BLaER1 (cell line): ENCODE measurements around the gene HOXA13.

Experiments used
- H3K27ac ChIP-seq: shearing (Covaris generic); formaldehyde crosslinking; 2 replicates; pipeline ENCODE4 v1.8.1; 2022
- H3K27me3 ChIP-seq: shearing (Covaris generic); formaldehyde crosslinking; 2 replicates; pipeline ENCODE4 v1.8.1; 2022
- H3K36me3 ChIP-seq: shearing (Covaris generic); formaldehyde crosslinking; 2 replicates; pipeline ENCODE4 v1.8.1; 2022
- H3K4me1 ChIP-seq: shearing (Covaris generic); formaldehyde crosslinking; 2 replicates; pipeline ENCODE4 v1.8.1; 2022
- H3K4me2 ChIP-seq: shearing (Covaris generic); formaldehyde crosslinking; 2 replicates; pipeline ENCODE4 v1.8.1; 2022
- H3K4me3 ChIP-seq: shearing (Covaris generic); formaldehyde crosslinking; 2 replicates; pipeline ENCODE4 v1.8.1; 2022
- H3K9ac ChIP-seq: shearing (Covaris generic); formaldehyde crosslinking; 2 replicates; pipeline ENCODE4 v1.8.1; 2022
- H3K9me3 ChIP-seq: shearing (Covaris generic); formaldehyde crosslinking; 2 replicates; pipeline ENCODE4 v1.8.1; 2022
- H4K20me1 ChIP-seq: shearing (Covaris generic); formaldehyde crosslinking; 2 replicates; pipeline ENCODE4 v1.8.1; 2022
- Cebpa-rat ChIP-seq: shearing (Covaris generic); IDR thresholded peaks from 2 replicates; pipeline ENCODE4 v1.8.1; 2022

Gene HOXA13

DNA sequence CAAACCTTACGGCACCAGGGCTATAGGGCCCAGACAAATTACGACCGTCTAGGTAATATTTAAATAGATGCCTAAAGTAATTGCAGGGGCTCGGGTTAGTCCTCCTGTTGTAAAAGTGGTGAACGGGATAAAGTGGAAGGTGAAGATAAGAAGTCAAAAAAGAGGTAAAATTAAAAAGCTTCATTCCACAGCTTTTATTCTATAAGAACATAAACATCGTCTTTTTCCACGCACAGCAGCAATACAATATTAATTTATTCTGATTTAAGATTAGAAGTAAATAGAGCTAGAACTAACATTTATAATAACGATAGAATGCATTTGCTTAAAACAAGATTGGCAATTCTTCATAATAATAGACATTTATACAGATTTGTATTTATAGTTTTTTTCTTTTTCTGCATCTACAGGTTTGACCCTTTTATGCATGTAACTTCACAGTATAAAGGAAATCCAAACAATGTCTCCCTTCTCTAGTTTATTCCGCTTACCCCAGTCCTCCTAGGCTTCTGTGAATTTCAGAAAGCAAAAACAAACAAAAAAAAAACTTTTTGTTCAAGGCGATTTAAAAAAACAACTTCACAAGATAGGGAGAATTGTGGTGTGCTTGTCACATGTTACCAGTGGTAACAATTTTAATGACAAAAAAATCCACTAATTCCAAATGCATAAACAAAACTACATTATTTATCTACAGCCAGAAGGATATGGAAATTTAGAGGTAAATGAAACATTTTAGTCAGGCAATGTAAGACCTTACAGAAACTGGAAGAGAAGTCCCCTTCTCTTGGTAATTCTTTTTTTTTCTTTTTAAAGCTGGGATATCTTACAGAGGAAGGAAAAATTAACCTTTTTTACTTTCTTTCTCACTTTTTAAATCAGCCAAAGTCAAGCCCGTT lies 29.2 kb downstream of the HOXA13 start:
- H3K4me1 ChIP-seq = no peaks in the 10 kb centered on the region
- H4K20me1 ChIP-seq = peaks cover 100% of the 10 kb centered on the region
- H3K9ac ChIP-seq = no peak overlapping the region
- no peaks in the 10 kb centered on the region for H3K36me3 ChIP-seq
- H3K9me3 ChIP-seq = peaks cover 45% of the 10 kb centered on the region
- H3K27ac ChIP-seq = no peak overlapping the region
- no peak overlapping the region for H3K4me2 ChIP-seq
- no peak overlapping the region for H3K4me3 ChIP-seq
- H3K27me3 ChIP-seq = peaks cover 100% of the 10 kb centered on the region
- no peak for TF ChIP-seq Cebpa-rat

DNA sequence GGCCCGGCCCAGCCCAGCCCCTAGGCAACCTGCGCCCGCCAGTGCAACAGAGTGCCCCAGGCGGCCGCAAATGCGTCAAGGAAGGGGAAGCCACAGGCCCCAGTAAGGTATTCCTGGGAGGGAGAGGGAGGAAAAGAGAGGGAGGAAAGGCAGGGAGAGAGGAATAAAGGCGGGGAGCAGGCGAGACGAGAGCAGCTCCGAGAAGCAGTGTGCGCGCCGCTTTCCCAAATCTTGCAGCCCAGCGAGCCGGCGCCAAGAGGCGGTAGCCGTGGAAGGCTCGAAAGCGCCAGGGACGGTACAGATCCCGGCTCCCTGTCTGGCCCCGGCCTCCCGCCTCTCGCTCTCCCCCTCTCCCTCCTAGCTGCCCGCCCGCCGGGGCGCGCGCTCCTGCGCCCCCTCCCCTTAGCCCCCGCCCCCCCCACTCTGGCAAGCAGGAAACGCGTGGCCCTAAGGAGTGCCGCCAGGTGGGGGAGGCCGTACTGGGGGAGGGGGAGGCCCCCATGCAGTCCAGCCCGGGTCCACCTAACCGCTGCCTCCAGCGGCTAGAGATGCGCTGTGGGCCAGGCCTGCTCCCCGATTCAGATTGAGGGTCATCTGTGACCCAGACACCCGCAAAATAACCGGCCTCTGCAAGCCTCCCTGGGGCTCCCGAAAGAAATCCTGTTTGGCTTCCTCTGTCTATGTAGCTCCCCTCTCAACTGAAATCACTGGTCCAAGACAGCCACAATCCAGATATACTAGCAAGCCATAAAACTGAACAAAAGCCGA lies 30.0 kb downstream of the HOXA13 start:
- Histone ChIP-seq H3K4me3 (no peak overlapping the region), H3K9me3 (peaks cover 51% of the 10 kb centered on the region), H3K4me2 (no peak overlapping the region), H3K9ac (no peak overlapping the region), H3K36me3 (no peaks in the 10 kb centered on the region), H3K27me3 (peaks cover 100% of the 10 kb centered on the region), H4K20me1 (peaks cover 100% of the 10 kb centered on the region), H3K27ac (no peak overlapping the region), H3K4me1 (no peaks in the 10 kb centered on the region)
- TF ChIP-seq Cebpa-rat = no peak

DNA sequence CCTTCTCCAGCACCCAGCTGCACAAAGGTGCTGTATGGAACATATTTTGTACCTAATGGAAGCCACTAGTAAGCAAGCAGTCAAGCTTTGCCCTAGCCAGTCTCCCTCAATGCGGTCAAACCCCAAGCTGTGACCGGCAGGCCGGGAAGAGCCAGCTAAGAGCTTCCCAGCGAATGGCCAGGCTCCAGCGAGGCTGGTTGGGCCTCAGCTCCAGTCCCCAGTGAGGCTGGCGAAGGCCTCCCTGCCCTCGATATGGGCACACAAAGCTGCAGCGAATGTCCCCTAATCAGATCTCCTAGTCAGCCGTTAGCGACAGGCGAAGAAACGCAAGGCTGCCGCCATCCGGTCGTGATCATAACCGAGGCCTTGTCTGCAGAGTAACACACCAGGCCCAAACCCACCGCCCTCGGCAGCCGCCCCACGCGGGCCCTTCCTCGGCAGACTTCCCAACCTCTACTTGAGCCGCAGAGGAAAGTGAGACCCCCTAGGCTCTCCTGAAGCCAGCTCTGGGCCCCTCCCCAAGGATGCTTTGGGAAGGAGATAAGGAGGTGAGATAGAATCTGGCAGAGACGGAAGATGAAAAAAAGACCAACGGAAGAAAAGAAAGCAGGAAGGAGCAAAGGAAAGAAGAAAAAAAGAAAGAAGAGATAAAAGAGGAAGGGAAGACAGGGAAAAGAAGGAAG lies 31.5 kb downstream of the HOXA13 start:
- peaks cover 37% of the 10 kb centered on the region for H3K9me3 ChIP-seq
- H3K4me1 ChIP-seq = no peaks in the 10 kb centered on the region
- peaks cover 100% of the 10 kb centered on the region for H4K20me1 ChIP-seq
- peaks cover 100% of the 10 kb centered on the region for H3K27me3 ChIP-seq
- no peak overlapping the region for H3K9ac ChIP-seq
- TF ChIP-seq Cebpa-rat = no peak
- no peak overlapping the region for H3K4me2 ChIP-seq
- no peaks in the 10 kb centered on the region for H3K36me3 ChIP-seq
- H3K27ac ChIP-seq = no peak overlapping the region
- H3K4me3 ChIP-seq = no peak overlapping the region

- TF ChIP-seq Cebpa-rat = no peak
- H3K27ac ChIP-seq = no peak overlapping the region
- peaks cover 32% of the 10 kb centered on the region for H3K9me3 ChIP-seq
- no peak overlapping the region for H3K4me2 ChIP-seq
- peaks cover 100% of the 10 kb centered on the region for H4K20me1 ChIP-seq
- peaks cover 100% of the 10 kb centered on the region for H3K27me3 ChIP-seq
- no peak overlapping the region for H3K9ac ChIP-seq
- no peaks in the 10 kb centered on the region for H3K4me1 ChIP-seq
- H3K4me3 ChIP-seq = no peak overlapping the region
- H3K36me3 ChIP-seq = no peaks in the 10 kb centered on the region
Observed at GRCh38 chr7:27167916-27168264, 32.0 kb downstream of the HOXA13 start.

DNA sequence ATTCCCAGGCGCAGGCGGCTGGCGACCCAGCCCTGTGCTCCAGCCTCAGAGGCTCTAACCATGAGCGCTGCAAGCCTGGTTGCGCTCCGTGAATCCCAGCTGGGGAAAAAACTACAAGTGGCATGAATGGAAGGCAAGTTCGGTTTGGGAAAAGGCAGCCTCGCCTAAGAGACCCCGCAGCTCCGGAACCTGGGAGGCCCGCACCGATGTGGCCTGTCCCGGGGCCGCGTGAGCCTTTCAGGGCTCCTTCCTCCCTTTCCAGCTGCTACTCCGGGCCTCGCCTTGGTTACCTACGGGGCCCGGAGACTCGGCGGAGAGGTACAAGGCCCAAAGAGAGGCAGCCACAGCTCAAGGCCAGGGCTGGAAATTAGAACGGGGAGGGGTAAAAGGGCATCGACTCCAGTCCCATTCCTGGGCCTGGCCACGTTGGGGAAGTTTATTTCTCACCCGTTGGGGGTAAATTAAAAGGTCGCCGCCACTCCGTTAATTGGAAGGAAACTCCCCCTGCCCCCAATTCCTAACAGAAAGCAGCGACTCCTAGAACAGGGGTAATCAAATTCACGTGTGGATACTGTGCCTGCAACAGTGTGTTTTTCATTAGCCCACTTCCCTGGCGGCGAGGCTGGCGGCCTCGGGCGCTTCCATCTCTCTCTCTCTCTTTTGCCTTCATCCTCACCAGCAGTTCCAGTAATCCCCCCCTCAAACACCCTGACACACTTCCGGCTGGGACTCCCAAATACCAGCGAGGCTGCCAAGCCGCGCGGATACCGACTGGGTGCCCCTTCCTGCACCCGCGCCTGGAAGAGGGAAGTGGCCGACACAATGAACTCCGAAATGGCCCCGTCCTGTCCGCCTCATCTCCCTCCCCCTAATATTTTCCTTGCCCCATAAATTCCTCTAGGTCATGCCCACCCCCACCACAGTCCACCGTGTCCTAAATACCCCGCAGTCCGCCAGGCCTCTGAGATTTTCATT lies 33.1 kb downstream of the HOXA13 start:
- H4K20me1 ChIP-seq = peaks cover 100% of the 10 kb centered on the region
- H3K4me1 ChIP-seq = no peaks in the 10 kb centered on the region
- peaks cover 21% of the 10 kb centered on the region for H3K9me3 ChIP-seq
- H3K36me3 ChIP-seq = no peaks in the 10 kb centered on the region
- H3K9ac ChIP-seq = no peak overlapping the region
- TF ChIP-seq Cebpa-rat = no peak
- no peak overlapping the region for H3K27ac ChIP-seq
- peaks cover 100% of the 10 kb centered on the region for H3K27me3 ChIP-seq
- no peak overlapping the region for H3K4me3 ChIP-seq
- no peak overlapping the region for H3K4me2 ChIP-seq

DNA sequence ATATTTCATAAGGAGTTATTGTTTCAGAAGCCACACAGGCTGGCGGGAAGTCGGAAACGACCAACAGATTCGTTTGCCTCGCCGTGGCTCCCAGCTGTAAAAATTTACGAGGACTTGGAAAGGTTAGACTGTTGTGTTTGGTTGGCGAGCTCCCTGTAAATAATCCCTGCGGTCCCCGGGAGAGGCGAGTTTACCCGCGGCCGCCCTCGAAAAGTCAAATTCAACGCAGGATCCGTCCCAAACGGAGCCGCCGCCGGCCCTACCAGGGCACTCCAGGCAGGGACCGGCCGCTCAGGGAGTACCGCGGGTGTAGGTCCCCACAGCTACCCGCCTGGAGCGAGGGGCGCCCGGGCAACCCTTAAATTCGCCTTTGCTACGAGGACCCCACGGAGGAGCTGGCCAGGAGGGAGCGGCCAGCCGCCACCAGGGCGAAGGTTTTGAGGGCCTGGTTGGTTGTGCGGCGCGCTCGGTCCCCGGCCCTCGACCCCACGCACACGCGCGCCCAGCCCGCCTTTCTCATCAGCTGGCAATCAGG lies 33.8 kb downstream of the HOXA13 start:
- H4K20me1 ChIP-seq = peaks cover 95% of the 10 kb centered on the region
- H3K4me1 ChIP-seq = no peaks in the 10 kb centered on the region; the same call in 1 of the 2 replicates
- no peak for TF ChIP-seq Cebpa-rat
- no peak overlapping the region for H3K4me3 ChIP-seq
- peaks cover 100% of the 10 kb centered on the region for H3K27me3 ChIP-seq
- peaks cover 17% of the 10 kb centered on the region for H3K9me3 ChIP-seq
- no peaks in the 10 kb centered on the region for H3K36me3 ChIP-seq
- no peak overlapping the region for H3K9ac ChIP-seq
- no peak overlapping the region for H3K27ac ChIP-seq
- H3K4me2 ChIP-seq = no peak overlapping the region

DNA sequence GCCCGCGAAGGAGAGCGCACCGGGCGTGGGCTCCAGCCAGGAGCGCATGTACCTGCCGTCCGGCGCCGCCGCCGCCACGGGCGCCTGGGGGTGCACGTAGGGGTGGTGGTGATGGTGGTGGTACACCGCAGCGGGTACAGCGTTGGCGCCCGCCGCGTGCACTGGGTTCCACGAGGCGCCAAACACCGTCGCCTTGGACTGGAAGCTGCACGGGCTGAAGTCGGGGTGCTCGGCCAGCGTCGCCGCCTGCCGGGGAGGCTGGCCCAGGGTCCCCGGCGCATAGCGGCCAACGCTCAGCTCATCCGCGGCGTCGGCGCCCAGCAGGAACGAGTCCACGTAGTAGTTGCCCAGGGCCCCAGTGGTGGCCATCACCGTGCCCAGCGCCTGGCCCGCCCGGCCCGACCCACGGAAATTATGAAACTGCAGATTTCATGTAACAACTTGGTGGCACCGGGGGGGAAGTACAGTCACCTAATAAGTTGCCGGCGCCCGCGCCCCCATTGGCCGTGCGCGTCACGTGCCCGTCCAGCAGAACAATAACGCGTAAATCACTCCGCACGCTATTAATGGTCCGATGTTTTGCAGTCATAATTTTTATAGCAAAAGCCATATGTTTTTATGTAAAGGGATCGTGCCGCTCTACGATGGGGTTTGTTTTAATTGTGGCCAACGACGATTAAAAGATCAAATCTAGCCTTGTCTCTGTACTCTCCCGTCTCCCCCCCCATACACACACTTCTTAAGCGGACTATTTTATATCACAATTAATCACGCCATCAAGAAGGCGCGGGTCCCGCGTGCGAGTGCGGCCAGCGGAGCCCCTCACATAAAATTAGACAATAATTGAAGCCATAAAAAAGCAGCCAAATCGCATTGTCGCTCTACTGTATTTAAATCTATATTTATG lies 34.5 kb downstream of the HOXA13 start, which contains the start of gene HOXA9:
Gene HOXA9, minus strand, starts transcription at position 449 of the 907 bp plus-strand sequence. Its CDS starts 80 bp downstream, at position 369.
- Histone ChIP-seq H3K9me3 (peaks cover 17% of the 10 kb centered on the region), H3K9ac (no peak within 1 kb of the TSS), H3K36me3 (no peaks in the 10 kb centered on the region), H3K4me2 (no peak within 1 kb of the TSS), H3K4me3 (no peak within 1 kb of the TSS), H3K27me3 (peaks cover 100% of the 10 kb centered on the region), H3K27ac (no peak within 1 kb of the TSS), H3K4me1 (peaks cover 6% of the 10 kb centered on the region), H4K20me1 (peaks cover 92% of the 10 kb centered on the region)
- no peak for TF ChIP-seq Cebpa-rat
